ENCODE measurements around the gene SMIM1.
"Not testable (repeated sequence)": the region's sequence is repeated elsewhere in the genome, so short reads cannot be mapped to it uniquely, and the experiment has no call there.

The SMIM1 gene

GRCh38 chr1:3796215-3797061, 23.9 kb downstream of the SMIM1 start, which contains the start of gene LRRC47:
Gene LRRC47 (minus strand): TSS chr1:3796498. CDS start chr1:3796476, 22 bp downstream.
- peak; percentile 98 for DNase-seq (ENCODE audit: low spot score)

GRCh38 chr1:3799976-3800685, 27.6 kb downstream of the SMIM1 start:
- no peak for DNase-seq (ENCODE audit: low spot score)

- DNase-seq (ENCODE audit: low spot score), result not testable (repeated sequence)
Measured at GRCh38 chr1:3800795-3801194, 28.2 kb downstream of the SMIM1 start.

DNA sequence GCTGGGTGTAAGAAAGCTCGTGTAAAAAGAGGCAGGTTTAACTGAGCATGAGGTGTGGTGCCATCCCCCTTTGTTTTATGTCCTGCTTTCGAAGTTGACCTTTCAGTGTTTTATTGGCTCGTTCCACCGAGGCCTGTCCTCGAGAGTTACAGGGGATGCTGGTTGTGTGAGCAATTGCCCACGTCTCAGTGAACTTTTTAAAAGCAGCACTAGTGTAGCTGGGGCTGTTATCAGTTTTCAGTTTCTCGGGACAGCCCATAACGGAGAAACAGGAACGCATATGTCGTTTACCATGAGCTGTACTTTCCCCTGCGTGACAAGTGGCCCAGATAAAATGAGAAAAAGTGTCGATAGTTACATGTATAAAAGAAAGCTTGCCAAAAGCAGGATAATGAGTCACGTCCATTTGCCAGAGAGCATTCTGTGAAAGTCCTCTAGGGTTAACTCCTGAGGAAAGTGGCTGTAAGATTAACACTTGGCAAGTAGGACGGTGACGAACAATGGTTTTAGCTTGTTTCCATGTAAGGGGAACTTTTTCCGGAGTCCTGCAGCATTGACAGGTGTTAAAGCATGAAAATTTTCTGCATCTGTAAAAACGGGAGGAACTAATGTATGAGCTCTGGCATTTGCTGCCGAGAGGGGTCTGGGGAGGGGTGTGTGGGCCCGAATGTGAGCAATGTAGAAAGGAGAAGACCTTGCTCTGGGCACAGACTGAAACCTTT, 31.5 kb downstream of the SMIM1 start:
- DNase-seq (ENCODE audit: low spot score), result no peak

DNA sequence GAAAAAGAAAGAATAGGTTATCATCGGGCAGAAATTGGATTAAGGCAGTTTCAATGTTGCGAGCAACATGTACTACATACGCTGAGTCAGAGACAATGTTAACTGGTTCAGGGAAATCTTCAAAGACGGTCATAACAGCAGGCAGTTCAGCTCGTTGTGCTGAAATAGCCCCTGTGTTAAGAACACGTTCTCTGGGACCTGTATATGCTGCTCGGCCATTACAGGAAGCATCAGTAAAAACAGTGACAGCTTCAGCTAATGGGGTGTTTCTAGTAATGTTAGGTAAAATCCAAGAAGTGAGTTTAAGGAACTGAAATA, 32.0 kb downstream of the SMIM1 start:
- not testable (repeated sequence) for DNase-seq (ENCODE audit: low spot score)

DNA sequence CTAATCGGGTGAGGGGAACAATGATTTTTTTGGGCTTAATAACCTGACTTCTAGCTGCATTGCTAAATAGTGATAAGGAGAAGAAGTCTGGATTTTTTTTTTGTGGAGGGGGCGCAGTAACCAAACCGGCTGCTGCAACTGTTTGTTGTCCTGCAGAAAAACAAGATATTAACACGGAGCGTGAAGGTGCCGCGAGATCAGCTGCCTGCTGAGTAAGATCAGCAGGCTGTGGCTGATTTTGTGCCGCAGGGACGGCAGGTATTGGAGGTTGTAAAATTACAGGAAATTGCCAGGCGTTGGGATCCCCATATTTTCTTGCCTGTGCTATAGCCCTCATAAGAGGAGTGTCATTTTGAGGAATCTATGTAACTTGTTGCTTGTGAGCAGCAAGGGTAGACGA, 32.5 kb downstream of the SMIM1 start:
- no peak for DNase-seq (ENCODE audit: low spot score)

GRCh38 chr1:3807769-3808168, 35.2 kb downstream of the SMIM1 start:
- no peak for DNase-seq (ENCODE audit: low spot score)

DNA sequence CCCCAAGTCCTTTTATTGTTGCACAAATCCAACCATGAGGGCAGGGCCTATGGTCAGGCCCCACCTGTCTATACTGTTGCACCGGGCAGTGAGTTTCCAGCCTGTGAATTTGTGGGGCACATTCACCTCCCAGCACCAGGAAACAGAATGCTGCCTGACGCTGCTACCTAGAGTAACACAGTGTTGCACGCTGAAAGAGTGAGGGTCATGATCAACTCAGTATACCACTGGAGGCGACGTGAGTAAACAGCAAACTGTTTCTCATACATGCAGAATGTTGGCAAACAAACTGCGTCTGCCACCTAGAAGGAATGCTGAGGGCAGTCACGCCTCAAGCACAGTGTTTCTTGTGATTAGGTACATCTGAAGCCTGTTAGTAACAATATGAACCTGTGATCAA, 37.1 kb downstream of the SMIM1 start:
- DNase-seq (ENCODE audit: low spot score), result no peak

DNA sequence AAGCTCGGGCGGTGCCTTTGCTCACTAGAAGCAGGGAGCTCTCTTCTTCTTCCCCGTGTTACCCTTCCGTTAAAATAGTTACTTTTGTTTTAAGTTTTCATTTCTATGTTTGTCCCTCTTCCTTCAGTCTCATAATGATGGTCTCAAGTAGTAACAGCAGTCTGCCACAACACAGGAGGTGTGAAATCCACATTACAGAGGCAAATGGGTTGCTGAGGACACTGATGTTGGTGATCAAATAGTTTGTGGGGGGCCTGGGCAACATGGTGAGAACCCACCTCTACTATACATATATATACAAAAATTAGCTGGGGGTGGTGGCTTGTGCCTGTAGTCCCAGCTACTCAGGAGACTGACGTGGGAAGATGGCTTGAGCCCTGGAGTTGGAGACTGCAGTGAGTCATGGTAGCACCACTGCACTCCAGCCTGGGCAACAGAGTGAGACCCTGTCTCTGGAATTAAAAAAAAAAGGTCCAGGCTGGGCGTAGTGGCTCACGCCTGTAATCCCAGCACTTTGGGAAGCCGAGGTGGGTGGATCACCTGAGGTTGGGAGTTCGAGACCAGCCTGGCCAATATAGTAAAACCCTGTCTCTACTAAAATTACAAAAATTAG, 37.7 kb downstream of the SMIM1 start:
- not testable (repeated sequence) for DNase-seq (ENCODE audit: low spot score)

DNA sequence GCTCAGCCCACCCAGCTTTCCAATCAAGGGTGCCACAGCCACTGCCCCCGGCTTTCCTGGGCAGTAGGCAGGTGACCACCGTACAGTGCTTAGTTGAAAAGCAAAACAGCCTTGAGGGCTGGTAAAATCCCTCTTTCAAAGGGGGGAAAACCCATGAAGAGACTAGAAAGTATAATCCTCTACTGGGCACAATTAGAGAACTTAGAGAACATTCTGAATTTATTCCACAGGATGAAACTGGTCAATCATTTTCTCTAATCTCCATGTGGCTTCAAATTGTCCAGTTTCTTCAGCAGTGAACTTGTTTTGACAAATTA, 39.0 kb downstream of the SMIM1 start:
- DNase-seq (ENCODE audit: low spot score), result no peak

GRCh38 chr1:3814065-3814464, 41.5 kb downstream of the SMIM1 start:
- DNase-seq (ENCODE audit: low spot score), result no peak

DNA sequence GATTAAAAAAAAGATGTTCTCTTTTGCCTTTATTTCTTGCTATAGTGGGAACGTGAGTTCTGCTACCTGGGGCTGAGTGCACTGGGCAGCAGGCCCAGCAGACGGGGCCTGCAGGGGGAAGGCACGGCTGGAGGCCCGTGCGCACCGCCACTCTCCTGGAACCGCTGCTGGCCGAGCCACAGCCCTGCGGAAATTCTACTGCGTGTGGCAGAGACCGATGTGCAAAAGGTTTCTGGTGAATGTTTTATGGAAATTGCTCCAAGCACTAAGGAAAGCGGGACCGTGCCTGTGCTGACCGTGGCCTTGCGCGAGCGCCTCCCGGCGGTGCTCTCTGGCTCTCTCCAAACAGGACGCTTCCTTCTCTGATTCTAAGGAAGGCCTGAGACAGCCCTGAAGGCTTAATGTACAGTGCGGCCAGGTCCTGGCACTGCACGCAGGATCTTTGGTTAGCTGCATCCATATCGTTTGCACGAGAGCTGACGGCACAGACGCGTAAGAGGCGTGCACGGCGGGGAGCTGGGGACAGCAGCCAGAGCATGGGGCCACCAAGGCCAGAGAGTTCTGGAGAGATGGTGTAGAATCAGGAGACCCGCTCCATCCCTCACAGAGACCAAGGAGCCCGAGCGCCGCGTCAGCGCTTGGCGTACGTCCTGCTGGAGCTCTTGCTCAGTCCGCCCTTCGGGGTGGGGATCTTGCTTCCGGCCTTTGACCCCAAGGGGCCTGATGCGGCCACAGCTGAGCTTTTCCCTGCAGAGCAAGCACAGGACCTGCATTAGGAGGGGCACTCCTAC, 42.4 kb downstream of the SMIM1 start:
- no peak for DNase-seq (ENCODE audit: low spot score)

GRCh38 chr1:3816331-3817137, 44.0 kb downstream of the SMIM1 start:
- no peak for DNase-seq (ENCODE audit: low spot score)

GRCh38 chr1:3817138-3817740, 44.7 kb downstream of the SMIM1 start:
- no peak for DNase-seq (ENCODE audit: low spot score)

- no peak for DNase-seq (ENCODE audit: low spot score)
Measured at GRCh38 chr1:3817821-3818597, 45.5 kb downstream of the SMIM1 start.

DNA sequence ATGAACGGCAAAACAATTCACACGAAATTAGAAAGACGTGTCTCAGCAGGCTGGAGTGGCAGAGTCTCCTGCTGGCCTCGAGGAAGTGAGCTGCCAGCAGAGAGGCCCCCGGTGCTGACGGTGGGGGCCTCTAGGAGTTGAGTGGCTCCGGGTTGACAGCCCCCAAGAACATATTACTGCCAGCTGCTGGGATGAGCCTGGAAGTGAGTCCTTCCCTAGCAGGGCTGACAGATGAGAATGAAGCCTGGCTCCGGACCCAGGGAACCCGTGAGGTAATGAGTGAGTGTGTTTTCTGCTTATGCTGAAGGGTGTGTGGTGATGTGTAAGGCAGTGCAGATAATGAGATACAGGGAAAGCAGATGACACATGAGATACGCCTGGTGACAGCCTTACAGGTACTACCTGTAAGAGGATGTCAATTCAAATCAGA, 47.2 kb downstream of the SMIM1 start:
- no peak for DNase-seq (ENCODE audit: low spot score)

DNA sequence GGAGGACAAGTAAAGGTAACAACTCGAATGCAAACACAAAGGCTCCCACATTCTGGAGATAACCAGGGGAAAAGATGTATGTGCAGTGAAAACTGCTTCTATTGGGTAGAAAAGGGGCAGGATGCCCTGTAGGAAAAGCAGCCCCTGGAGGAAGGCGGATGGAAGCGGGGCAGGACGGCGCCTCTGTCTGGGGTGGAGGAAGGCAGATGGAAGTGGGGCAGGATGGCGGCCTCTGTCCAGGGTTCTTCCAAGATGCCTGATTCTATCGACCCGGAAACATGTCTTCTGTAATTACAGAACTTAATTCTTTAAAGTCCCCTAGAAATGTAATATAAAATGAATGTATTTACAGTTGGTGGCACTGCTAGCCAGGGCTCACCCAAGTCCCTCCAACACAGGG, 47.8 kb downstream of the SMIM1 start:
- DNase-seq (ENCODE audit: low spot score), result no peak

DNA sequence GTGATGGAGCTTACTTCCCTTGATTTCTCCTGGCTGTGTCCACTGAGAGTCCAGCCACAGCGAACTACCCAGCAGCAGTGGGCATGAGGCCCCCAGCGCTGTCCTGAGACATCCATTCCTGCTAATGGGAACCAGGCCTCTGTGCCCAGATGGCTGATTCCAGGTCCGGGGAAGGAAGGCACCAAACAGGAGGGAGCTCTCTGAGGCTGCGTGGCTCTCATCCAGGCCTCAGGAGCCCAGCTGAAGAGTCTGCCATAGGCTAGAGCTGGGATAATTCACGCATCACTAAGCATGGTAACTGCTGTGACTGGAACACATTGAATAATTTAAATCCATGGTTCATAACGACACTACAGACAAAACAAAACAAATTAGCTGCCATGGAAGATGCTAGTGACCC, 48.5 kb downstream of the SMIM1 start:
- no peak for DNase-seq (ENCODE audit: low spot score)

GRCh38 chr1:3821447-3821846, 48.9 kb downstream of the SMIM1 start:
- DNase-seq (ENCODE audit: low spot score), result no peak

DNA sequence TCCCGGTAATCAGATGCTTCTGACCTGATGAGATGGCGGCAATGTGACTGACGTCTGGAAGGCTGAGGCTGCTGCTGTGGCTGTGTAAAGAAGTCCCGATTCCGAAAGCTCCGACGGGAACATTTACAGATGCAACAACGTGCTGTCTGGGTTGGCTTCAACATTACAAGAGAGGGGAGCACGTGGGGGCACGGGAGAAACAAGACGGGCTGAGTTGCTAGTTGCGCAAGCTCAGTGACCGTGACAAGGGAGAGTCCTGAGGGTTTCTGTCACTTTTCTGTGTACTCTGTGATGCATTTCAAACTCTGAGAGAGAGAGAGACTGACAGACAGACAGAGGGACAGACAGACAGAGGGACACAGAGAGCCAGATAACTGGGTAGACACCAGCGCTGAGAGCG, 49.4 kb downstream of the SMIM1 start:
- DNase-seq (ENCODE audit: low spot score), result no peak

Data from hepatic stellate cell (primary cell).